Duodenal mucosa (tissue), 2 donors: Measurements from ENCODE around the gene ULK4.
A peak's percentile ranks its signal among the peaks of the same experiment; 100 is the strongest.

Source experiments
- H3K27ac ChIP-seq: one replicate; pipeline ENCODE4 v1.7.0; 2013; ENCODE audit warnings: low read depth, low read length
- H3K27me3 ChIP-seq, 2 donors: one replicate each; pipeline ENCODE4 v1.7.0; 2013; ENCODE audit warnings: low read length in 2 of 2, control low read depth in 1 of 2; ENCODE audit not compliant: insufficient read depth in 2 of 2, control insufficient read depth in 1 of 2
- H3K36me3 ChIP-seq, 2 donors: one replicate each; pipeline ENCODE4 v1.7.0; 2013; ENCODE audit warnings: low read length in 2 of 2, control low read depth in 1 of 2; ENCODE audit not compliant: insufficient read depth in 2 of 2, control insufficient read depth in 1 of 2
- H3K4me1 ChIP-seq, 2 donors: one replicate each; pipeline ENCODE4 v1.7.0; 2013; ENCODE audit warnings: low read length in 2 of 2, control low read depth in 1 of 2; ENCODE audit not compliant: insufficient read depth in 2 of 2, control insufficient read depth in 1 of 2
- H3K4me3 ChIP-seq, 2 donors: one replicate each; pipeline ENCODE4 v1.7.0; 2013; ENCODE audit warnings: low read length in 2 of 2, low read depth in 1 of 2
- H3K9ac ChIP-seq, 2 donors: one replicate each; pipeline ENCODE4 v1.7.0; 2013; ENCODE audit warnings: low read length in 2 of 2, low read depth in 1 of 2
- H3K9me3 ChIP-seq, 2 donors: one replicate each; pipeline ENCODE4 v1.7.0; 2013; ENCODE audit warnings: low read length in 2 of 2, control low read depth in 1 of 2; ENCODE audit not compliant: control insufficient read depth in 1 of 2

Gene ULK4

DNA sequence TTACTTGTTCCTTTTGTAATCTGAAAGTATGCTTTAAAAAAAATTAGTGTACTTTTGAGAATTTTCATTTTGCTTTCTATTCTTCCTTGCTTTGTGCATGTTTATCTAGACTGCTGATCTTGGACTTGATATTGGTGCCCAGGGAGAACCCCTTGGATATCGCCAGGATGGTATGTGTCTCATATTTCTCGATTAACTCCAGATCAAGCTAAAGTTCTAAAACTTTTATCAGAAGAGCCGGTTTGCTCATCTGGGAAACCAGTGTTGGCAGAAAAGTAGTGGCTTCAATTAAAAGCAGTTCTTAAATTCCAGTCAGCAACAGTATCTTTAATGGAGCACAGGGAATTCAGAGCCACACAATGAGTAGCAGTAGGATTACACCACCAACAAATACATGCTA lies 724.0 kb downstream of the ULK4 start:
- H3K9ac ChIP-seq = no peak overlapping the region
- H3K27ac ChIP-seq = no peak overlapping the region
- no peak overlapping the region for H3K4me3 ChIP-seq
- H3K36me3 ChIP-seq = peaks cover 49 to 90% of the 10 kb centered on the region in 2 donors
- H3K27me3 ChIP-seq = no peaks in the 10 kb centered on the region
- peaks cover 0 to 6% of the 10 kb centered on the region in 2 donors for H3K4me1 ChIP-seq
- H3K9me3 ChIP-seq = no peaks in the 10 kb centered on the region

DNA sequence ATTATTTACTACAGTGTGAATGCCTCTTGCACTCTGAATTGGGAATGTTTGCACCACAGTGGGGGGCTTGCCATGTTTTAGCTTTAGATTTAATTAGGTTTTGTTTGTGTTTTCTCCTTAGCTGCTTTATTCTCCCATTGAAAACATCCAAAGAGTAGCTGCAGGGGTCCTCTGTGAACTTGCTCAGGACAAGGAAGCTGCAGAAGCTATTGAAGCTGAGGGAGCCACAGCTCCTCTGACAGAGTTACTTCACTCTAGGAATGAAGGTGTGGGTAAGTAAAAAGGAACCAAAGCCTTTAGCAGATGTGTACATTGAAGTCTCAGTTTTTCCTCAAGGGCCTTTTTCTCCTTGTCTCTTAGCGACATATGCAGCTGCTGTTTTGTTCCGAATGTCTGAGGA lies 725.7 kb downstream of the ULK4 start:
- H3K9ac ChIP-seq = no peak overlapping the region
- no peaks in the 10 kb centered on the region for H3K9me3 ChIP-seq
- H3K27ac ChIP-seq = no peak overlapping the region
- peaks cover 55 to 92% of the 10 kb centered on the region in 2 donors for H3K36me3 ChIP-seq
- no peak overlapping the region for H3K4me3 ChIP-seq
- peaks cover 0 to 6% of the 10 kb centered on the region in 2 donors for H3K4me1 ChIP-seq
- H3K27me3 ChIP-seq = no peaks in the 10 kb centered on the region

DNA sequence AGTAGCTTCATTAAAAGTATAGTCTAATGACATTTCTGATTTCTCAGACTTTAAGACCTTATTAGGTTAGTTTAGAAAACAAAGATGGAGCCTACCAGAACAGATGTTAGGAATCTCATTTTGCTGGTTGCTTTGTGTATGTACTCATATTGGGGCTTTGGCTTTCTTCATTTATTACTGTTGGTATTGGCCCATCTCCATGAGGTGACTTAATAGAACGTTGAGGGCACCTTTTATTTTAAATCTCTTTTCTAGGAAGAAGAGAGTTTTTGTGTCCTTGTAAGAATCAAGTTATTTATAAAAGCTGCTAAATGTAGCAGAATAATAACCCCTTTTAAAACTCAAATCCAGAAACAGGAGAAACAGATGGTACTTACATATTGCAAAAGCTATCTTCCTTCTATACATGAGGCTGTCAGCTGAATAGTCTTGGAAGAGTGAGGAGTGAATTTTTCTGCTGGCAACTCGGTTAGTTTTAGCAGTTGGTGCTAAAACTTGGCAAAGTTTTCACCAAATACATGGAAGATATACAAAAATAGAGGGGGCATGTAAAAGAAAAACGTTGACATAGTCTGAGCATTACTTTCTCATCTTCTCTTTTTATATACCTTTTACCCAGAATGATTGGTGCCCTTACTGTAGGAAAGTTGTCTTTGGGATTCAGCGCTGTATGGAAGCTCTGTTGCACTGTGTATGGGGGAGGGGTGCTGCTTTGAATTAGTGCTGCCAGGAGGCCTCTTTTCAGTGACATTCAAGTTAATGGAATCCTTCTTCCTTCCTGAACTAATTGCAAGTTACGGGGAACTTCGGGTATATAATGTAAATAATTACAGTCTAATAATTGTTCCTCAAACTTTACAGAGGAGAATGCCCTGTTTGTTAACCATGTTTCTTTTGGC lies 726.8 kb downstream of the ULK4 start:
- no peak overlapping the region for H3K27ac ChIP-seq
- no peak overlapping the region for H3K9ac ChIP-seq
- H3K36me3 ChIP-seq = peaks cover 63 to 88% of the 10 kb centered on the region in 2 donors
- peaks cover 0 to under 1% of the 10 kb centered on the region in 2 donors for H3K4me1 ChIP-seq
- H3K9me3 ChIP-seq = no peaks in the 10 kb centered on the region
- no peaks in the 10 kb centered on the region for H3K27me3 ChIP-seq
- H3K4me3 ChIP-seq = no peak overlapping the region

GRCh38 chr3:41224120-41224806 lies 737.6 kb downstream of the ULK4 start:
- peaks cover 39 to 46% of the 10 kb centered on the region in 2 donors for H3K36me3 ChIP-seq
- H3K9me3 ChIP-seq = no peaks in the 10 kb centered on the region
- H3K27me3 ChIP-seq = no peaks in the 10 kb centered on the region
- H3K9ac ChIP-seq = no peak overlapping the region
- peaks cover 14 to 21% of the 10 kb centered on the region in 2 donors for H3K4me1 ChIP-seq
- no peak overlapping the region for H3K4me3 ChIP-seq
- no peak overlapping the region for H3K27ac ChIP-seq

DNA sequence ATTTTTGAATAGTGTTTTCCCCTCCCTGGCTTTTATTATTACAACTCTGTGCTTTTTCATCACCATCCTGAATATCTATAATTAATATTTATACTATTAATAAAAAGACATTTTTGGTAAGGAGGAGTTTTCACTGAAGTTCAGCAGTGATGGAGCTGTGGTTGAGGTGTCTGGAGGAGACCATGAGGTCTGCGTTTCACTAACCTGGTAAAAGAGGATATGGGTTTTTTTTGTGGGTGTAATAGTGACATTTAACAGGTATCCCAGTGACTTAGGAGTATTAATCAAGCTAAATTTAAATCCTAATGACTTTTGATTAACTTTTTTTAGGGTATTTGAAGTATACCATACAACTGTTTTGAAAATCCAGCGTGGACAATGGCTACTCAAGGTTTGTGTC lies 738.2 kb downstream of the ULK4 start:
- peaks cover 39 to 46% of the 10 kb centered on the region in 2 donors for H3K36me3 ChIP-seq
- H3K4me3 ChIP-seq = no peak overlapping the region
- no peak overlapping the region for H3K27ac ChIP-seq
- no peaks in the 10 kb centered on the region for H3K27me3 ChIP-seq
- no peak overlapping the region for H3K9ac ChIP-seq
- peaks cover 14 to 21% of the 10 kb centered on the region in 2 donors for H3K4me1 ChIP-seq
- no peaks in the 10 kb centered on the region for H3K9me3 ChIP-seq

GRCh38 chr3:41223078-41223477 lies 738.8 kb downstream of the ULK4 start:
- Histone ChIP-seq H3K4me1 (peaks cover 14 to 23% of the 10 kb centered on the region in 2 donors), H3K27ac (no peak overlapping the region)

GRCh38 chr3:41222501-41222900 lies 739.4 kb downstream of the ULK4 start:
- no peaks in the 10 kb centered on the region for H3K9me3 ChIP-seq
- H3K9ac ChIP-seq = no peak overlapping the region
- H3K36me3 ChIP-seq = peaks cover 34 to 36% of the 10 kb centered on the region in 2 donors
- no peak overlapping the region for H3K27ac ChIP-seq
- peaks cover 14 to 29% of the 10 kb centered on the region in 2 donors for H3K4me1 ChIP-seq
- H3K4me3 ChIP-seq = peak overlapping the region in 1 of 2 donors; percentile 31
- H3K27me3 ChIP-seq = no peaks in the 10 kb centered on the region

More at GRCh38 chr3:41223078-41223477, 738.8 kb downstream of the ULK4 start:
- Histone ChIP-seq H3K9ac (no peak overlapping the region), H3K27me3 (no peaks in the 10 kb centered on the region), H3K4me3 (no peak overlapping the region), H3K9me3 (no peaks in the 10 kb centered on the region), H3K36me3 (peaks cover 39 to 42% of the 10 kb centered on the region in 2 donors)

DNA sequence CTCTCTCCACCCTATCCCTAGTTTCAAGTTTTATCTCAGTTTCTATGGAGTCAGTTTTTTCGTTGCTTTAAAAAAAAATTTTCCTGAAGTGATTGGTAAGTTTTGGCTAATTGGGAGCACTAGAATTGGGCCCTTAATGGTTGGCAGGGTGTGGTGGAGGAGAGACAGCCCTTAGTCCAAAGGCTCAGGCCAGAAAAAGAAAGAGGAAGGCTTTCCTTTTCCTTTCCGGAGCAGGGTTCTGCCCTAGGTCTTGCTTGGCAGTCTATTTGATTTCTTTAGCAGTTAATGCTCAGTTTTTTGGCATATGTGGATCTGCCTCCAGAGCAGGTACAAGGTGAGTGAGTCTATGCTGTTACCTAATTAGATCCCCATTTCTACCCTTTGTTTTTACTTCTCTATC lies 739.9 kb downstream of the ULK4 start:
- peaks cover 16 to 34% of the 10 kb centered on the region in 2 donors for H3K4me1 ChIP-seq
- peak overlapping the region in 1 of 2 donors; percentile 31 for H3K4me3 ChIP-seq
- no peaks in the 10 kb centered on the region for H3K27me3 ChIP-seq
- no peak overlapping the region for H3K9ac ChIP-seq
- H3K36me3 ChIP-seq = peaks cover 29 to 31% of the 10 kb centered on the region in 2 donors
- H3K9me3 ChIP-seq = no peaks in the 10 kb centered on the region
- H3K27ac ChIP-seq = no peak overlapping the region

DNA sequence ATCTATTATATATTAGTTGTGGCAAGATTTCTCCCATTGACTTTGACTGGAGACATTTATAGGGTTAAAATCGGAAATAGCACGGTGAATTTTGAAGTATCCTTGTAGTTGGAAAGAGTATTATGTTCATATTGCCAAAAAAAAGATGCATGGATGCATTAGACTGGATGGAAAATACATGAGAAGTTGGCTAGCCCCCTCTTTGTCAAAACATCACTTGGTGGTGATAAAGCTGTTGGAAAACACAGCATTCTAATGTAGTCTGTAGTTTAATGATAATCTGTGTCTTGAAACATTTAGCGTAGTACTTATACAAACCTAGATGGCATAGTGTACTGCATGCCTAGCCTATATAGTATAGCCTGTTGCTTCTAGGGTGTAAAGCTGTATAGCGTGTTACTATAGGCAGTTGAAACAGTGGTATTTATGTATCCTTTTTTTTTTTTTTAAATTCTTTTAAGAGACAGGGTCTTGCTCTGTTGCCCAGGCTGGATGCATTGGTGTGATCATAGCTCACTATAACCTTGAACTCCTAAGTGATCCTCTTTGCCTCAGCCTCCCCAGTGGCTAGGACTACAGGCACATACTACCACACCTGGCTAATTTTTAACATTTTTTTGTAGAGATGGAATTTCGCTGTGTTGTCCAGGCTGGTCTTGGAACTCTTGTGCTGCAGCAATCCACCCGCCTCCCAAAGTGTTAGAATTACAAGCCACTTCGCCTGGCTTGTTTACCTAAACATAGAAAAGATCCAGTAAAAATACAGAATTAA lies 740.8 kb downstream of the ULK4 start:
- no peak overlapping the region for H3K4me3 ChIP-seq
- H3K9ac ChIP-seq = no peak overlapping the region
- H3K36me3 ChIP-seq = peaks cover 22% of the 10 kb centered on the region in 2 donors
- peaks cover 20 to 40% of the 10 kb centered on the region in 2 donors for H3K4me1 ChIP-seq
- no peaks in the 10 kb centered on the region for H3K9me3 ChIP-seq
- H3K27me3 ChIP-seq = no peaks in the 10 kb centered on the region
- H3K27ac ChIP-seq = no peak overlapping the region
